K562 treated with DMSO at 1 percent for 24 hours (cell line): ENCODE results near the gene OR8G1. TPM values are rescaled to one million over a fixed set of nuclear protein-coding genes. Genes with fewer than 3 reads are reported as not detected.

ENCODE experiments used
- total RNA-seq: library from RNA; unstranded; fragments of 300-600 nt; gene quantifications from 2 replicates; pipeline ENCODE4 v1.2.3, GENCODE V29; 2022; ENCODE audit warnings: low read depth; ENCODE audit not compliant: insufficient read depth

Gene OR8G1, protein sequence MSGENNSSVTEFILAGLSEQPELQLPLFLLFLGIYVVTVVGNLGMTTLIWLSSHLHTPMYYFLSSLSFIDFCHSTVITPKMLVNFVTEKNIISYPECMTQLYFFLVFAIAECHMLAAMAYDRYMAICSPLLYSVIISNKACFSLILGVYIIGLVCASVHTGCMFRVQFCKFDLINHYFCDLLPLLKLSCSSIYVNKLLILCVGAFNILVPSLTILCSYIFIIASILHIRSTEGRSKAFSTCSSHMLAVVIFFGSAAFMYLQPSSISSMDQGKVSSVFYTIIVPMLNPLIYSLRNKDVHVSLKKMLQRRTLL
- not detected in 2 replicates for total RNA-seq

DNA sequence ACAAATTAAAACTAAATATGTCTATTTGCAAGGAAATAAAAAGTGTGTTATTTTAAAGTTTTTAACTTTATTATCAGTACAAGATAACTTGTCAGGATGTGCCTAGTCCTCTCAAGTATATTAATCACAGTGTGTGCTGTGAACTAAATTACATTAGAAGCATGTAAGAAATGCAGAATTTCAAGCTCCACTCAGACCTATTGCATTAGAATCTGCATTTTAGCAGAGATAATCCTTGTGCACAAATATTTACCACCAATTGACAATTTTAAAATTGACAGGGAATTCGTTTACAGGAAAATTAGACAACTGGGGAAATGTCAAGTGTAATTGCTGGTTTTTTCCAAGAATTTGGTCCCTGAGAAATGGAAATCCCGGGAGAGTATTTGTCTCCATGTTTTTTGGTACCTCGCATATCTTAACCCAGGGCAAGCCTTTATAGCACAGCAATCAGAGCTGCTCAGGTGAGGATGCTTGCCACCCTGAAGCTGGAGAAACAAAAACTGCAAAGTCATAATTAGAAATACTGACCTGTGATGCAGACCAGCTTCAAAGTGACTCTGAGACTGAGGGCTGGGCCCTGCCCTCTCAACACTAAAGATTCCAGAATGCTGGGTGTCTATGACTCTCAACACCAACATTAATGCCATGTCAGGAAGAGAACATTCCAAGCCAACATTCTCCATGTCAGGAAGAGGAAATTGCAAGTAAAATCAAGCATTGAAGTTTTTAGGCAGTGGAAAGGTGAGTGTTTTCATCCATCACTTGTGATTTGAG lies at the start of gene OR8G1:
Gene OR8G1 (plus strand): TSS at position 475 of the 777 bp plus-strand sequence. CDS start 8,581 bp downstream, outside the sequence.

DNA sequence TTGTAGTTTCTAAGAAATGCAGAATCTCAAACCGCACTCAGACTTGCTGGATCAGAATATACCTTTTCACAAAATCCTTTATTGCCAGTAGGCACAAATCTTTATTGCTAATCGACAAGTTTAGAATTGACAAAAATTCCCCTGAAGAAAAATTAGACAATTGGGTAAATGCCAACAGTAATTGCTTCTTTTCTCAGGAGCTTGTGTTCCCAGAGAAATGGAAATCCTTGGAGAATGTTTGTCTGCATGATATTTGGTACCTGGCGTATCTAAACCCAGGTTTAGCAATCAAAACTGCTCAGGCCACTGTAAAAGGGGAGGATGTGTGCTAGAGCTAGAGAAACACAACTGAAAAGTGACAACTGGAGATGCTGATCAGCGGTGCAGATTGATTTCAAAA lies 15.2 kb downstream of the OR8G1 start, which contains the start of gene OR8G5:
Gene OR8G5 (plus strand): TSS at position 301 of the 400 bp plus-strand sequence. CDS start 8,556 bp downstream, outside the sequence.

Other genes starting within 250 kb of the OR8G1 start
- gene OR10G6, start 245.9 kb upstream of the OR8G1 start, total RNA-seq: not detected in 2 replicates
- not detected in 2 replicates for gene OR10G4, start 228.1 kb upstream of the OR8G1 start, total RNA-seq
- gene OR10G9, start 218.1 kb upstream of the OR8G1 start, total RNA-seq: not detected in 2 replicates
- gene OR10G8, start 214.3 kb upstream of the OR8G1 start, total RNA-seq: not detected in 2 replicates
- not detected in 2 replicates for gene OR10G7, start 199.8 kb upstream of the OR8G1 start, total RNA-seq
- gene VWA5A, start 125.6 kb upstream of the OR8G1 start, total RNA-seq: 16.7 and 17.6 TPM in 2 replicates
- gene OR10D3, start 57.8 kb upstream of the OR8G1 start, total RNA-seq: not detected in 2 replicates
- gene OR8G5, start 15.3 kb downstream of the OR8G1 start, total RNA-seq: 0.44 and 1.7 TPM in 2 replicates
- not detected in 2 replicates for gene OR8D1, start 72.9 kb downstream of the OR8G1 start, total RNA-seq
- not detected in 2 replicates for gene OR8D2, start 79.1 kb downstream of the OR8G1 start, total RNA-seq
- gene OR8B2, start 143.4 kb downstream of the OR8G1 start, total RNA-seq: not detected in 2 replicates
- gene OR8B3, start 157.9 kb downstream of the OR8G1 start, total RNA-seq: not detected in 2 replicates
- not detected in 2 replicates for gene OR8B4, start 183.8 kb downstream of the OR8G1 start, total RNA-seq
- gene OR8B8, start 204.6 kb downstream of the OR8G1 start, total RNA-seq: not detected in 2 replicates